Stimulated activated CD4-positive, alpha-beta T cell treated with anti-CD3 and anti-CD28 coated beads, TNF-alpha, amount 100 ng/mL, for 48 hours (primary cell): ENCODE measurements around the gene PRUNE2.
"Not testable (repeated sequence)": the region's sequence is repeated elsewhere in the genome, so short reads cannot be mapped to it uniquely, and the experiment has no call there.

ENCODE experiments used
- DNase-seq, 3 donors: peaks; one replicate each; pipeline ENCODE4 v3.0.0-alpha.2; 2020; ENCODE audit warnings: low read depth in 3 of 3

Gene PRUNE2, protein sequence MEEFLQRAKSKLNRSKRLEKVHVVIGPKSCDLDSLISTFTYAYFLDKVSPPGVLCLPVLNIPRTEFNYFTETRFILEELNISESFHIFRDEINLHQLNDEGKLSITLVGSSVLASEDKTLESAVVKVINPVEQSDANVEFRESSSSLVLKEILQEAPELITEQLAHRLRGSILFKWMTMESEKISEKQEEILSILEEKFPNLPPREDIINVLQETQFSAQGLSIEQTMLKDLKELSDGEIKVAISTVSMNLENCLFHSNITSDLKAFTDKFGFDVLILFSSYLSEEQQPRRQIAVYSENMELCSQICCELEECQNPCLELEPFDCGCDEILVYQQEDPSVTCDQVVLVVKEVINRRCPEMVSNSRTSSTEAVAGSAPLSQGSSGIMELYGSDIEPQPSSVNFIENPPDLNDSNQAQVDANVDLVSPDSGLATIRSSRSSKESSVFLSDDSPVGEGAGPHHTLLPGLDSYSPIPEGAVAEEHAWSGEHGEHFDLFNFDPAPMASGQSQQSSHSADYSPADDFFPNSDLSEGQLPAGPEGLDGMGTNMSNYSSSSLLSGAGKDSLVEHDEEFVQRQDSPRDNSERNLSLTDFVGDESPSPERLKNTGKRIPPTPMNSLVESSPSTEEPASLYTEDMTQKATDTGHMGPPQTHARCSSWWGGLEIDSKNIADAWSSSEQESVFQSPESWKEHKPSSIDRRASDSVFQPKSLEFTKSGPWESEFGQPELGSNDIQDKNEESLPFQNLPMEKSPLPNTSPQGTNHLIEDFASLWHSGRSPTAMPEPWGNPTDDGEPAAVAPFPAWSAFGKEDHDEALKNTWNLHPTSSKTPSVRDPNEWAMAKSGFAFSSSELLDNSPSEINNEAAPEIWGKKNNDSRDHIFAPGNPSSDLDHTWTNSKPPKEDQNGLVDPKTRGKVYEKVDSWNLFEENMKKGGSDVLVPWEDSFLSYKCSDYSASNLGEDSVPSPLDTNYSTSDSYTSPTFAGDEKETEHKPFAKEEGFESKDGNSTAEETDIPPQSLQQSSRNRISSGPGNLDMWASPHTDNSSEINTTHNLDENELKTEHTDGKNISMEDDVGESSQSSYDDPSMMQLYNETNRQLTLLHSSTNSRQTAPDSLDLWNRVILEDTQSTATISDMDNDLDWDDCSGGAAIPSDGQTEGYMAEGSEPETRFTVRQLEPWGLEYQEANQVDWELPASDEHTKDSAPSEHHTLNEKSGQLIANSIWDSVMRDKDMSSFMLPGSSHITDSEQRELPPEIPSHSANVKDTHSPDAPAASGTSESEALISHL (N-terminal part only)

DNA sequence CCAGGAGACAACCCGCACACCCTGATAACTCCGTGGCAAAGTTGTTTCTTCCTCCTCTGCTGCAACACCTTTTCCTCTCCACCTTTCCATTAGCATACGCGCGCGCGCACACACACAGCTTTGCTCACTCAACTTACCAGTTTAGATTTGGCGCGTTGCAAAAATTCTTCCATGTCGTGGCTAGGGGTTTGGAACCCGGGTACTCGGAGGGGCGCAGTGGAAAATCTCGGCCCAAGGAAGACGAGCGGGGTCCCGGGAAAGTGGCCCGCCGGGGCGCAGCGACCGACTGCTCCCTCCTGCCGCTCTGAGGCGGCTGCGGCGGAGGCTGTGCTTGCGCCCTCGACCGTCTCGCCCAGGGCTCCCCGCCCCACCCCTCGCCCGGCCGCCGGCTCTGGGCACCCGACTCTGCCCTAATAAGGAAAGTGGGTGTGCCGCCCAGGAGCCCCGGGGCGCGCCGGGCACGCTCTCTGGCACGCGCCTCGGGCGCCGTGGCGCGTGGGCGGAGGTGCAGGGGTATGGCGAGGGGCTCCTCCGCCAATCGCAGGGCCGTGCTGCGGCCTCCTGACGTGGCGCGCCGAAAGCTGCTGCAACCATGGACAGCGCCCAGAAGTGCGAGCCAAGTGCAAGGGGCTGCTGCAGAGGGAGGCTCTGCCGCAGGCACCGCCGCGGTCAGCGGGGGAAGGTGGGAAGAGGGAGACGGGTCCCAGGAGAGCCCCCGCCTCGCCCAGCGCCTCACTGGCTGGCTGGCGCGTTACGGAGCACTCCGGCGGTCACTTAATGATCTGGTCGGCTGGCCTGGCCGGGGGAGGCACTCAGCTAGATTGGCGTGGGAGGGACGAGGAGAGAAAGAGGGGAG lies at the start of gene PRUNE2:
PRUNE2 (minus strand) TSS at position 324 of the 856 bp plus-strand sequence; CDS start at position 173, 151 bp downstream.
- DNase-seq, result peak in 1 of 3 donors; percentile 4

DNA sequence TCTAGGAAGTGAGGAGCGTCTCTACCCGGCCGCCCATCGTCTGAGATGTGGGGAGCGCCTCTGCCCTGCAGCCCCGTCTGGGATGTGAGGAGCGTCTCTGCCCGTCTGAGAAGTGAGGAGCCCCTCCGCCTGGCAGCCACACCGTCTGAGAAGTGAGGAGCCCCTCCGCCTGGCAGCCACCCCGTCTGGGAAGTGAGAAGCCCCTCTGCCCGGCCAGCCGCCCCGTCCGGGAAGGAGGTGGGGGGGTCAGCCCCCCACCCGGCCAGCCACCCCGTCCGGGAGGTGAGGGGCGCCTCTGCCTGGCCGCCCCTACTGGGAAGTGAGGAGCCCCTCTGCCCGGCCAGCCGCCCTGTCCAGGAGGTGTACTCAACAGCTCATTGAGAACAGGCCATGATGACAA lies 49.5 kb upstream of the PRUNE2 start:
- DNase-seq, result not testable (repeated sequence)

DNA sequence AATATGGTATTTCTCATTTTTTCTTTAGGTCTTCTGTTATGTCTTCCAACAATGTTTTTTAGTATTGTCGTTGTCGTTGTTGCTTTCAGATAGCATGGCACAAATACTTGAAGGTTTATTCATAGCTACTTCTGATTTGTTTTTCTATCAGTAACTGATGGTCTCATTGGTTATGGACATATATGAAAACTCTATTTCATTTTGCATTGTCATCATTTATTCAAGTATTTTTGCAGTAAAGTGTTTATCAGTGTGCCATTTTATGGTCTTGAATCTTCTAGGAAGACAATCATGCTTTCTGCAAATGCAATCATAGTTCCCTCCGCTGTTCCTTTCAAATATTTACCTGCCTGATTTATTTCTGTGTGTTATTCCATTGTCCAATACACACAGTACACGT lies 44.0 kb upstream of the PRUNE2 start:
- no peak for DNase-seq

DNA sequence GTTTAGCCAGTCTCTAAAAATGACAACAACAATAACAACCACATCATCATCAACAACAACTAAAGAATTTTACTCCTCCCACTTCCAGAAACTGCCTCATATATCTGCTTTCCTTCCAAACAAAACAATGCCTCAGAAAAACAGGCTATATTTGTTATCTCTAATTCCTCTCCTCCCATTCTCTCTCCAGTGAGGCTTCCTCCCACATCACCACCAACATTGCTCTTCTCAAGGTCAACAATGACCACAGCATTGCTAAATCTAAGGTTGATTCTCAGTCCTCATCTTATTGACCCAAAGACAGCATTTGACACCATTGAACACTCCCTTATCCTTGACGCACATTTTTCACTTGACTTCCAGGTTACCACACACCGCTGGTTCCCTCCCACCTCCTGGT lies 38.1 kb upstream of the PRUNE2 start:
- no peak for DNase-seq

DNA sequence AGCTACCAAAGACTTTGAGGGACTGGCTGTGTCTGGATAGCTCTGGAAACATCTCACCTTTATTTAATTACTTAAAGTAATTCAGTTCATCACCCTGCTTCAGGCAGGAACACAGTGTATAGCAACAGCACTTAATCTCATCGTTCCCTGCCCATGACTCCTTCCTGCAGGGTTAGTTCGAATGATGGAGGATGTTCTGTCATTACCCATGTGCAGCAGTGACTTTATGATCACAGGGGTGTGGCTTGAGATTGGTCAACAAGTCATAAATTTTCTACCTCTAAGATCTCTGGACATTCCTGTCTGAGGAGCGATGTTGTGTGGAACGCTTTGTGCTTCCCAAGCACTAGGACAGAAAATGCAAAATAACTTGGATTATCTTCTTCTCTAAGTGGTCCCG lies 37.1 kb upstream of the PRUNE2 start:
- no peak for DNase-seq

DNA sequence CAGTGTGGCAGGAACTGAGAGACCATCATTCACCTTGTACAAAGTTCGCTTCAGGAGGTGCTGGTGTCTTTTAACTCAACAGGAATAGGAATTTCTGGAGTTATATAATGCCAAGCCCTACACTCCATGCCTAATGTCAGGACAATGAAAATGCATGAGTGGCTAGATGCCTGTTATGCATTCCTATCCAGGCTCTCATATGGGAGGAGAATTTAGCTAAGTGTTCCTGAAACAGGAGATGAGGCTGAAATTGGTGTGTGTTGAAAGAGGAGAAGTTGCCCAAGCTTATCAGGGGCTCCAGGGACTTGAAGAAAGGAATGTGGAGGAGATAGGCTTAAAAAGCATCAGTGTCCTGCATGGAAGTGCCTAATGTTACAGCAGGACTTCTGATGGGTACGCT lies 26.8 kb upstream of the PRUNE2 start:
- no peak for DNase-seq

DNA sequence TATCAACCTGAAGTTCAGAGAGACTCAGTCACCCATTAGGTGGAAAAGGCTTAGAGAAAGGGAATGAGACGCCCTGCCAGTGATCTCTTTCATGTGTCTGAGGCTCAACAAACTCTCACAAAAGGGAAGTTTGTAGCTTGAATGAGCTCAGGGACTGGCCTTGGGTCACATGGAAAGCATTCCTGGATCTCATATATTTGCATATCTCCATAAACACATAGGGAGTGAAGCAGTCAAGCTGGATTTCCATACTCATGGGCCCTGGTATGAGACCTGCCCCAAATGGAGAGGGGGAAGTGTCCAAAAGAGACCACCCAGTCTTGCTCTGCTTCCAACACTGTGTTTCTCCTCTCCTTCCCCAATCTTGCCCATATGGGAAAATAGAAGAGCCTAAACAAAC lies 26.4 kb upstream of the PRUNE2 start:
- no peak for DNase-seq

DNA sequence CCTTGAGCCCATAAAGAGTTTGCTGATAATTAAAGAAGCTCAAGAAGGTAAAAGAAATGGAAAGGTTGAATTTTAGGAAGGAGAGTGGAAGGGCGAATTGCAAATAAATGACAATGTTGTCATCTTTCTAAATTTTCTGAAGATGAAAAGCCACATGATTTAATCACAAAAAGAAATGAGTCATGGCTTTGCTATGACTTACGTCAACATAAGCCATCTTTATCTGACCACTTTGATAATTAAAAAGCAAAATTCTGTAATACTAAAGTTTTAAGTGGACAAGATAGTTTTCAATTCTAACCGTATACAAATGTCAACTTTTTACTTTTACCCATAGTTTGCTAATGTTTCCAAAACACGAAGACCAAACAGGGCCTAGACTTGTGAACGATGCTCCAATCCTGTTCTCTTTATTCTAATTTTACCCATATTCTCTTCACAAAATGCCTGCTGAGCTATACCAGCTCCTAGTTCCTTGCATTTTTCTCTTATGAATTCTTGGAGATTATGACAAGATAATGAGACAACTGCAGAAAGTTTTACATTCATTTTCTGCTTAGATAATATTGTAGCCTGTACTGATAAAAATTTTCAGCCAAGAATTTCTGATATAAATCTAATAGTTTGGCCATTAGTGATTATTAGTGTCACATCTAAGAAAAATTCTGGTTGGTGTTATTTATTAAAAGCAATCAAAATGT lies 21.8 kb upstream of the PRUNE2 start:
- no peak for DNase-seq

DNA sequence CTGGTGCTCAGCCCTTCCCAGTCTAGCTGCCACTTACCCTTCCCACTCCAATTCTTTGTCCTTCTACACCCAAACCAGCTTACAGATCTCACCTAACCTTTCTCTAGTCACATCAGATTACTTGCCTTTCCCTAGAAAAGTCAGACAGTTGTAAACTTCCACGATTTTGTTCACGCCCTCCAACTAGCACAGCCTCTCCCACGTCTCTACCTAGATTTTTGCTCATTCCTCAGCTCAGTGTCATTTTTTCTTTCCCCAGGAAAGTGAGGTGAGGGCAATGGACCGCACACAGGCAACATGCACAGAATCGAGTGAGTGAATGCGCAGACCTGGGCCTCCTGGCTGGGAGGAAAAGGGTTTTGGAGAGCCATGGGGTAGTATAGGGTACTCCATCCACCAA lies 20.9 kb upstream of the PRUNE2 start:
- DNase-seq, result no peak

DNA sequence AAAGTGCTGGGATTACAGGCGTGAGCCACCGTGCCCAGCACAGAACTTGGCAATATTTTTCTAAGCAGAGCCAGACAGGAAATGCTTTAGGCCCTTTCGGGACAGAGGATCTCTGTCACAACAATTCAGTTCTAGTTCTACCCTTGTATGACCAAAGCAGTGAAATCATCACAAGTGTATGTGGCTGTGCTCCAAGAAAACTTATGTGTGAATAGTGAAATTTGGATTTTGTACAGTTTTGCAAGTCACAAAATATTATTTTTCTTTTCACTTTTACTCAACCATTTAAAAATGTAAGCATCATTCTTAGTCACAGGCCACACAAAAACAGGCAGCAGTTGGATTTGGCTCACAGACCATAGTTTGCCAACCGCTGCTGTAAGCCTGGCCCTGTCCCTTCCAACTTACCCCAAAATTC lies 20.4 kb upstream of the PRUNE2 start:
- no peak for DNase-seq

DNA sequence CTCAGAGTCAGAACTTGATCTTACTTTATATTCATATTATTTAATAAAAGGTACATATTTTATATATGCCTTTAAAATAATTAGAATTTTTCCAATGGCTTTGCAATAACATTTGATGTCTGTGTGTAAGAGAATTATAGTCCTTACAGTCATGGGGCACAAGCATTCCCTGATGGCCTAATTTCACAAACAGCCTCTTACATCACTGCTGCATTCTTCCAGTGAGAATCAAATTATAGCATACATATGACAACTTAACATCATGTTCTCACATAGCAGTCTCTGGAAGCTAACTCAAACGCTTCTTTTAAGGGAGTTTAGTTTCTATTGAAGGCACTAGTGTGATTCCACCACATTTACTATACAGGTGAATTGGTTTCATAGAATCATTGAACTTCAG lies 15.3 kb upstream of the PRUNE2 start:
- DNase-seq, result no peak

DNA sequence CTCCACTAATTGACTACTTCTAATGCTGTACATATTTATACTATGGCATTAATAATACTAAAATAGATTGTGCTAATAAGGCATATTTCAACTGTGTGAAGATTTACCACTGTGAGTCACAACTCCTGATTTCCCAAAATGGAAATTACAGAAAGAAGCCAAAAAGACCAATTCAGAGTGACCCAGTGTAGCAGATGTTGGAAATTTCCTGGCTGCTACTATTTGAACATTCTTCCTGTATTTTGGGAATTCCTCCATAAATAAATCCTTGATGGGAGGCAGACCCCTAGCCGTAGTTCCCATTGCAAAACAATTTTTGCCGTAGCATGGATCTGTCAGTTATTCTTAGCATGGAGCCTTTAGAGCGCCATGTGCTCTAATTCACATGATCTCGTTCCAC lies 11.4 kb upstream of the PRUNE2 start:
- no peak for DNase-seq

DNA sequence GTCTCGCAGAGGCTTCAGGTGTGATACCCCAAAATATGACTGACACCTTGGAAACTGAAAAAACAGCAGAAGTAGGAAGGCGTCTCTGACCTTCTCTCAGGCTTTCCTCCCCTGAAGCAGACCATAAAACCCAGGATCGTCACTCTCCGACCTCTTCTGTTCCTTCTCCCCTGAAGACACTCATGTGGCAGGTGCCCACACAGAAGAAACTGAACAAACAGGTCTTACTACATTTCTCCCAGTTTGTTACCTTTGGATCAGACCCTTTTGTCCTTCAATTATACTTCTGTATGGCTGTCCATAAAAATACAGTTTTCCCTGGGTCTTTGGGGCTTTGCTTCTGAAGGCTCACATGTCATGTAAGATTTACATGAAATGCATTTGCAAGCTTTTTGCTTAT lies 10.3 kb upstream of the PRUNE2 start:
- no peak for DNase-seq

DNA sequence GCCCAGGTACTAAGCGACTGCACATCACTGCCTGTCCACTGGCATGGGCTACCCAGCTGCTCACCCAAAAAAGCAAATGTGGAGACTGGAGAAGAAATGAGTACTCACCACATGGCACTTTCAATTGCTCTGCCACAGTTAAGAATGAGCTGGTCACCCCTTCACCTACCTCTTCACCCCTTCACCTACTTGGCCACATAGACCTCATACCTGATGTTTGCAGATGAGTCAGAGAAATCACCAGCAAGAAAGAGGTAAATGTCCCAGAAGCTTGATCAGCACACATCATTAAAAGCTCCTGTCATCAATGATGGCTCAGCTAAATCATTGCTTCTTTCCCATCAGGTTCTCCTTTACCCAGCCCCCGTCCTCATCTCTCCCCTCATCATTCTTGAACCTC lies 7.6 kb upstream of the PRUNE2 start:
- DNase-seq, result no peak

DNA sequence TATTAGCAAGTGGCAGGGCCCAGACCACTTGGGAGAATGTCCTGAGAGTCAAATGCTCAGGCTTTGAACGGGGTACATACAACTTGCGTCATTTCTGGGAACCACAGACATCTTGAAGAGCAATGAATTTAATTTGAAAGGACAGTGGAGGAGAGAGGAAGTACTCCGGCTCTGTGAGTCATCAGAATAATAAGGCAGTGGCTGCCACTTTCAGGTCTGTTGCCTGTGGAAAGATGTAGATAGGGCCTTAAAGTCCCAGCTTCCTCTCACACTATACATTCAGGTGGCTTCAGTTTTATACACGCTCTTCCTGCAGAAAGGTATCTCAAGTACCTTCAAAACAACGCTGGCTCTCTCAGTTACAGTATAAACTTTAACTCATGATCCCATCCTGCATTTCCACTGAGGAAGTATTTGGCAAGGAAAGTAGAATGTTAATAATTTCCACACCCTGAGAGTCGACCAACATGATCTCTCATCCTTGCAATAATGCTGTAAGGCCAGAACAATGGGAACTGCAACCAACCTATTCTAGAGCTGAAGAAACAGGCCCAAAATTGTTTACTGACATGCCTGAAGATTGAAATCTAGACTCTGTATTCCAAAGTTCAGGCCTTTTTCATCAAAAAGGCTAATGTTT lies 6.8 kb upstream of the PRUNE2 start:
- DNase-seq, result no peak

DNA sequence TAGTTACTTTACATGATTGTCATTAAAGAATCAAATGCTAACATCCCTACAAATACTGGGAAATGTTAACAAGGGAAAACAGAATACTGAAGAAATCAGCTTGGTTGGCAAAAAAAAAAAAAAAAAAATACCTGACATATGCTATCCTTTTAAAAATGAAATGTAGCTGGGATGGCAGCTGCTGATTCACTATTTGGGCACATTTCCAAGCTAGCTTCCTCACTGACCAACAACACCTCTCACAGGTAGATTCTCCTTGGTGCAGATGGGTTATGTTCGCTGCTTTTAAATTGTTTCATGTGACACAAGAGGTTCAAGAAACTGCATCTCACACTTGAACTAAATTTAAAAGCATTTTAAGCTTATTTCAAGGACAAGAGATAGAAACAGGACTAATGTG lies 6.1 kb upstream of the PRUNE2 start:
- DNase-seq, result no peak

DNA sequence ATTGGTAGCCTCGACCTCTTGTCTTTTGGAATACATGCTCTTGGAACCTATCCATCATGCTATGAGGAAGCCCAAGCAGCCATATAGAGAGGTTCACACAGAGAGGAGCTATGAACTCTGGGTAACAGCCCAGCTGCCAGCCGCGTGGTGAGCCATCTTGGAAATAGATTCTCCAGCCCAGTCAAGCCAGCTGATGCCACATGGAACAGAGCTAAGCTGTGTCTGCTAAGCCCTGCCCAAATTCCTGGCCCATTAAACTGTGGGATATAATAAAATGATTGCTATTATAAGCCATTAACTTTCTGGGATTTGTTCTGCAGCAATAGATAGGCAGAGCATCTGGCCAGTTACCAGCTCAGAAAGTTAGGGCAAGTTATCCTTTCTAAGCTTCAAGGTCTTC lies 4.9 kb upstream of the PRUNE2 start:
- DNase-seq, result no peak

DNA sequence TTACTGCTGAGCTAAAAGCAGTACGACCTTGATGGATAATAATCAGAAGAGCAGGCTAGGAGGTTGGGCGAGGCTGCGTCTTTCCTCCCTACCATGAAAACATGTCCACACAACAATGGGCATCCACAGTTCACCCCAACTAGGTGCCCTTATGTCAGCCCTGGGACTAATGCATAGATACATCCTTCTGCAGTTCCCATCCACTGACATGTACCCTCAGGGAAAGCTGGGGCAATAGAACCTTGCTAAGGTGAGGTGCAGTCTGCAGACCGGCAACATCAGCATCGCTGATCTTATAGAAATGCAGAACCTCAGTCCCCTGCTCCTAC lies 697 bp upstream of the PRUNE2 start:
- DNase-seq, result no peak

DNA sequence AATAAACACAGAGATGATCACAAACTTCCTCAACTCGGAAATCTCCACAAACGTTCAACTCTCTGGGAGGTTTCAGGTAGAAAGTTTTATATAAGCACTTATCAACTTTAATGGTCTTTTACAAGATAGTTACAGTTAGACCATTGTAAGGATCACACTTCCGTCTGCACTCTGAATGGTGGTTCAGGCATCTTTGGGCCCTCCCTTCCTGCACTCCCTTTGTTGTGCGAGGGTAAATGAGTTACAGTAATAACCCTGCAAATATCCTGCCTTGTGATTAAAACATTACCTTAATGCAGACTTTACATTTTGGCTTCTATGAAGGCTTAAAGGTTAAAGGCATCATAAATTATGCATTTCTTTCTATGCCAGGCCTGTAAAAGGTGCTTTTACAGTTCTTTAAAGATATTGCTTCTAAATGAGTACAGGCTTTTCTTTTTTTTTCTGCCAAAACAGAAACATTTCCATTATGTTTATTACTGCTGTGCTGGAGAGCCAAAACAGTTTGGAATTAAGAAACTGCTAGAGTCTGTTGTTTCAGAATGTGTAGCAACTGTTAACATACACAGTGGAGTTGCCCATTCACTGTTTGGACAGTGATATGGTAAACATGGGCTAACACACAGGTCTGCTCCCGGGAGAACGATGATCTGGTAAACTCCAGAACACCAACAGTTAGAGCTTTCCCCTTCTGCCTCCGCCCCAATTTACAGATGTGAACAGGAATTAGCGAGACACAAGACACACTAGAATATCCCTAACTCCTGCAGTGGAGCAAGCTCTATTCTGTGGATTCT lies 1.1 kb downstream of the PRUNE2 start:
- DNase-seq, result no peak
